HG02943 (cell line): ENCODE measurements around the gene UROD.
"Not testable (repeated sequence)": the region's sequence is repeated elsewhere in the genome, so short reads cannot be mapped to it uniquely, and the experiment has no call there.

Experiments used
- ATAC-seq: cut with Tn5 transposase; IDR thresholded peaks from one replicate; pipeline ENCODE4 v1.9.1; 2021; ENCODE audit warnings: mild to moderate bottlenecking, low read depth, moderate library complexity; ENCODE audit not compliant: unreplicated experiment

Gene UROD

DNA sequence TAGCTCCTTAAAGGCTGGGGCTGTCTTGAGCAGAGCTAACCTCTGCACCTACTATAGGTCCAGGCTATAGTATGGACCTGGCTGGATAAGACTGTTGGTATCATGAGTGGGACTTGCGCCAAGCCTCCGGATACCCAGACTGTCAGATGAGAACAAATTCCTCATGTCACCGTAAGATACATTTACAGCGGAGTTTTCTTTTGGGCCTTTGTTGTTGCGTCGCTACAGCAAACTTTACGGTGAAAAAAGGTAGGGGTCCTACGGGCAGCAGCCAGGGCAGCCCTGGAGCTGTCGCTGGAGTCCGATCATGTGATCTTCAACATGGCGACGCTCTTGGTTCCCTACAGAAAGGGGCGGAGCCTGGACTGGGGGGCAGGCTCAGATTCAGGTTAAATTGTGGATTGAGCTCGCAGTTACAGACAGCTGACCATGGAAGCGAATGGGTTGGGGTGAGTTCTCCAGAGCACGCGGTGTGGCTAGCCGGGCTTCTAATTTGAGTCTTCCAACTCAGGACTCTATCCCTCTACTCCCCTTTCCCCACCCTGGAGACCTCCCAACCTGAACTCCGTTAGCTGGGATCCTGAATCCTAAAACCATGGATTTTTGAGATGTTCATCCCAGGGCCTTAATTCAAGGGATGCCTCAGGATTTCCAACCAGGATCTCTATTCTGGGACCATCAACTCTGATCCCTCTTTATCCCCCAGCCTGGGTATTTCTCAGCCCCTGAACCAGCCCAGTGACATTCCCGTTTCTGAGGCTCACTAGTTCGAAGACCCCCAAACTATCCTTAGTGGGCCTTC, at the start of gene UROD:
TSS of gene UROD (plus strand) at position 418 of the 802 bp plus-strand sequence. CDS start at position 430, 12 bp downstream.
- ATAC-seq: peak; percentile 53

GRCh38 chr1:44962729-44963128, 49.3 kb upstream of the UROD start:
- ATAC-seq: no peak

- no peak for ATAC-seq
These were observed 47.7 kb upstream of the UROD start for GRCh38 chr1:44964396-44964795.

- no peak for ATAC-seq
These were observed 41.7 kb upstream of the UROD start for GRCh38 chr1:44970317-44970716.

- ATAC-seq: no peak
These were observed 38.4 kb upstream of the UROD start for GRCh38 chr1:44973645-44974044.

- no peak for ATAC-seq
These were observed 35.8 kb upstream of the UROD start for GRCh38 chr1:44976252-44976651.

GRCh38 chr1:44977372-44977771, 34.7 kb upstream of the UROD start:
- ATAC-seq: not testable (repeated sequence)

DNA sequence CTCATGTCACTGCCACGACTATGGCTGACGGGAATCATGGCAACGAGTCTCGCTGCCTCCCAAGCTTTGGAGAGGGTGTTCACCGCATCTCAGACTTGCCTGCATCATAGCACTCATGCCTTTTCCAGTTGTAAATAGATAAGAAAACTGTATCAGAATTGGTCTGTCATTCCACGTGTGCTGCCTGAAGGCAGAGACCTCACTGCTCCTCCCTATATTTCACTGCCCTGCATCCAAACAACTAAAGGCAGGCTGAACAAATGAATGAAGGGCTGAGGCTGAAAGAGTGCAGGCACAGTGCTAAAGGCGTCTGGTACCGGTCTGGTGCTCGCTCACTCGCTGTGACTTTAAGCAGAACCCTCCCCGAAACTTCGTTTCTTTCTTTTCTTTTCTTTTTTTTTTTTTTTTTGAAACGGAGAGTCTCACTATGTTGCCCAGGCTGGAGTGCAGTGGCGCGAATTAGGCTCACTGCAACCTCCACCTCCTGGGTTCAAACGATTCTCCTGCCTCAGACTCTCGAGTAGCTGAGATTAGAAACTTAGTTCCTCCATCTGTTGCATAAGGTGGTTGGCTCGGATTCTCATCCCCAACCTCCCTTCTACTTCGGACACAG, 26.2 kb upstream of the UROD start:
- peak; percentile 10 for ATAC-seq

- ATAC-seq: no peak
These were observed 23.4 kb upstream of the UROD start for GRCh38 chr1:44988531-44989156.

GRCh38 chr1:44994309-44994898, 17.6 kb upstream of the UROD start:
- no peak for ATAC-seq

DNA sequence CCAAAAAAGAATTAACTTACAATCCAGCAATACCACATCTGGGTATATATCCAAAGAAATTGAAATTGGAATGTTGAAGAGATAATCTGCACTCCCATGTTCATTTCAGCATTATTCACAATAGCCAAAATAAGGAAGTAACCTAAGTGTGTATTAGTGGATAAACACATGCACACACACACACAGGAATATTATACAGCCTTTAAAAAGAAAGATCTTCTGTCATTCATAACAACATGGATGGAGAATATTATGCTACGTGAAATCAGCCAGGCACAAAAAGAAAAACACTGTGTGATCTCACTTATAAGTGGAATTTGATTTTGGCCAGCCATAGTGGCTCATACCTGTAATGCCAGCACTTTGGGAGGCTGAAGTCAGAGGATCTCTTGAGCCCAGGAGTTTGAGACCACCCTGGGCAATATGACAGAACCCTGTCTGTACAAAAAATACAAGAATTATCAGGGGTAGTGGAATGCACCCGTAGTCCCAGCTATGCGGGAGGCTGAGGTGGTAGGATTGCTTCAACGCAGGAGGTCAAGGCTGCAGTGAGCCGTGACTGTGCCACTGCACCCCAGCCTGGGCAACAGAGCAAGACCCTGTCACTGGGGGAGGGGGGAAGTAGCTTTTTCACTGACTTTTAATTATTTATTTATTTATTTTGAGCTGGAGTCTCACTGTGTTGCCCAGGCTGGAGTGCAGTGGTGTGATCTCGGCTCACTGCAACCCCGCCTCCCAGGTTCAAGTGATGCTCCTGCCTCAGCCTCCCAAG, 16.4 kb upstream of the UROD start:
- no peak for ATAC-seq

DNA sequence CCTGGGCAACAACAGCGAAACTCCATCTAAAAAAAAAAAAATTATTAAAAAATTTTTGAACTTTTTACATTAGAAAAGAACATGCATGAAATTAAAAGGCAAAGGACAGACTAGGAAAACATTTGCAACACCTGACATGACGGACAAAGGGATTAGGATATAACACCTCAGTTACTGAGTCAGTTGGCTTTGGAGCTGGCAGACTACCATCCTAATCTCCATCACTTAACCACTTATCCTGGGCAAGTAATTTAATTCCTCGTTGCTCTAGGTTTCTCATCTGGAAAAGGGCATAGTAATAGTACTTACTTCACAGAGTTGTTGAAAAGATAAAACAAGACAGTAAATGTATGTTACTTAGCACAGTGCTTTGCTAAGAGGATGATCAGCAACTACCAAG, 12.8 kb upstream of the UROD start:
- ATAC-seq: no peak

DNA sequence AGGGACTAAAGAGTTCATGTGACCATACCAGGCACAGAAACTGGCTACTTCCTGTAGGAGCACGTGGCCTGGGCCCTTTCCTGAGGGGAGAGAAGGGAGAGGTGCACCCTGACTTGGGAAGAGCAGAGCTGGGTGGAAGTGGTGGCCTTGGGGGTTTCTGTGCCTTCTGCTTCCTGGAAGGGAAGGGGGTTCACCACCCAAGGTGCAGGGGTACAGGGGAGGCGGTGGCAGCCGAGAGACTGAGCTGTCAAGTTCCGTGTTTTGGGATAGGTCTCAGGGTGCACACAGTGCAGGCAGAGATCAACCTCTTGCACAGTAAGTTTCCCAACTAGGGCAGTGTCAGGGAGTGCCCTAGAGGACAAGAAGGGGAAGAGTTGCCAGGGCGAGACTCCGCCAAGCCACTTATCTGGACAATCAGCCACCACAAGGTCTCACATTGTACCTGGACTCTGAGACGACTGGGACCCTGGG, 11.0 kb upstream of the UROD start:
- ATAC-seq: no peak

DNA sequence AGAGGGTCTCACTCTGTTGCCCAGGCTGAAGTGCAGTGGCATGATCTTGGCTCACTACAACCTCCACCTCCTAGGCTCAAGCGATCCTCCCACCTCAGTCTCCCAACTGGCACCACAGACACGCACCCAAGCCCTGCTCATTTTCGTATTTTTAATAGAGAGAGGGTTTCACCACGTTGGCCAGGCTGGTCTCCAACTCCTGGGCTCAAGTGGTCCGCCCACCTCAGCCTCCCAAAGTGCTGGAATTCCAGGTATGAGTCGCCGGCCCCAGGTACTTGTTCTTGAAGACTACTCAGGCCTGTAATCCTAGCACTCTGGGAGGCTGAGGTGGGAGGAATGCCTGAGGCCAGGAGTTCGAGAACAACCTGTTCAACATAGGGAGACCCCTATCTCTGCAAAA, 10.5 kb upstream of the UROD start:
- ATAC-seq: not testable (repeated sequence)

- no peak for ATAC-seq
These were observed 9.1 kb upstream of the UROD start for GRCh38 chr1:45002650-45003645.

- no peak for ATAC-seq
These were observed 8.3 kb upstream of the UROD start for GRCh38 chr1:45003741-45004140.

DNA sequence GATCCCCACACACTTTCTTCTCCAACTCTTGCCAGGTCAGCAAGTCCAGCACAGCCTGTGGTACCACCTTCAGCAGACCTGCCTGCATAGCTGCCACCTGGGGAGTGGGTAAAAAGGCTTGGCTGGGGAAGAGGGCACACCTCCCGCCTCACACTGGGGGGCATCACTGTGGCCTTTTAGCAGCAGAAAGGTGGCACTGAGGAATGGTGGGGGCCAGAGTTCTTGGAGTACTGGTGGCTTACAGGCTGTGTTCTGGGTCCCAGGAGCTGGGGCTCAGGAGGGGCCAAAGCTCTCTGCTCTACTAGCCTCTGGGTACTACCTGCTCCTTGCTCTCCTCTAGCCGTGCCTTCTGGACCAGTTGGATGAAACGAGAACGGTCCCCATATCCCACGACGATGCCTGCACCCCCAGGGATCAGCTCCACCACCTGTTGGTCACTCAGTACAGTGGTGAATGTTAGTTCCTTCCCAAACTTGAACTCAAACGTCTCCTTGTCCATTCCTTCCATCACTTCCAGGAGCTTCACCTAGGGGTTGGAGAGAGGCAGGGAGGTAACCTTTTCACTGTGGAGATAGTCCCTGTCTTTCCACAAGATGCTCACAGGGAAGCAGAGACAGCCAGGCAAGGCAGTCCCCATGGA, 7.7 kb upstream of the UROD start:
- no peak for ATAC-seq

- no peak for ATAC-seq
These were observed 6.3 kb upstream of the UROD start for GRCh38 chr1:45005761-45006160.

DNA sequence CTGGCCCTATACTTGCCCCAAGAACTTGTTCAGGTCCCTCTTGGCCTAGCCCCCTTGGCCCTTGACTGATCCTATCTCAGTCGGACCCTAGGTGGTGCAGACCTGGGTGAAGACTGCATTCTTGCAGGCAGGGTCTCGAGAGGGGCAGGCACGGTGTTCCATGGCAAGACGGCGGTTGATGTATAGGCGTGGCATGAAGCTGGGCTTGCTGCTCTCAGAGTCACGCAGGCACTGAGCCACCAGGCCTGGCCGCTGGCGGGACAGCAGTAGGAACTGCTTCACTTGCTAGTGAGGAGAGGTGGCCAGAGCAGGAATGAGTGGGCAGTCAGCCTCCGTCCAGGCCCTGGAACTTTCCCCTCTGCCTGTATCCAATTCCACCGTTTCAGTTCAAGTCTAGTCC, 4.7 kb upstream of the UROD start:
- no peak for ATAC-seq
